Measurements from ENCODE around the gene TMEM225. TPM values are rescaled to one million over a fixed set of nuclear protein-coding genes. Genes with fewer than 3 reads are reported as not detected.
"Not testable (repeated sequence)": the region's sequence is repeated elsewhere in the genome, so short reads cannot be mapped to it uniquely, and the experiment has no call there.

TMEM225 gene
- polyA plus RNA-seq, 1 of the 3 experiments (the other 2 are of a cell fraction) = not detected

GRCh38 chr11:123865293-123865692 is 20.2 kb downstream of the TMEM225 start:
- H3K4me3 ChIP-seq (ENCODE audit: low read depth in 2 of 2, low read length in 1 of 2); H3K27ac ChIP-seq (ENCODE audit: low read depth in 2 of 2, low read length in 1 of 2); POLR2A ChIA-PET; H3K4me2 ChIP-seq; H3K79me2 ChIP-seq (ENCODE audit: insufficient read depth); H3K9ac ChIP-seq; DNase-seq; H3F3A ChIP-seq (replicated peaks; ENCODE audit: insufficient read depth); H3K36me3 ChIP-seq (replicated peaks in 1 of 2; ENCODE audit: control insufficient read depth in 1 of 2, insufficient read depth in 2 of 2, low read length in 1 of 2); H2AFZ ChIP-seq (ENCODE audit: low read depth); H3K9me2 ChIP-seq; H4K20me1 ChIP-seq (ENCODE audit: insufficient read depth); H3K4me1 ChIP-seq (ENCODE audit: control insufficient read depth in 1 of 2, insufficient read depth in 2 of 2, low read depth in 1 of 2, low read length in 1 of 2); H3K9me3 ChIP-seq; H3K27me3 ChIP-seq (ENCODE audit: insufficient read depth): not testable (repeated sequence)
- CTCF ChIA-PET = interaction anchor here (0.6 kb wide), 1 partner anchor 99 kb away, joined by 3 read pairs; no protein-coding TSS in a partner anchor
- 7% methylated on average over 7 of the region's 7 CpGs for WGBS (ENCODE audit: low lambda C conversion rate)

- Histone ChIP-seq H3F3A (replicated peaks; ENCODE audit: insufficient read depth) (no peaks in the 10 kb centered on the region), H3K9ac (no peak overlapping the region), H3K27me3 (ENCODE audit: insufficient read depth) (no peaks in the 10 kb centered on the region), H3K9me3 (no peaks in the 10 kb centered on the region), H3K27ac (ENCODE audit: low read depth in 2 of 2, low read length in 1 of 2) (no peak overlapping the region), H3K79me2 (ENCODE audit: insufficient read depth) (no peaks in the 10 kb centered on the region), H3K9me2 (no peaks in the 10 kb centered on the region), H3K4me2 (no peak overlapping the region), H4K20me1 (ENCODE audit: insufficient read depth) (no peaks in the 10 kb centered on the region), H3K4me1 (ENCODE audit: control insufficient read depth in 1 of 2, insufficient read depth in 2 of 2, low read depth in 1 of 2, low read length in 1 of 2) (no peaks in the 10 kb centered on the region), H3K36me3 (replicated peaks in 1 of 2; ENCODE audit: control insufficient read depth in 1 of 2, insufficient read depth in 2 of 2, low read length in 1 of 2) (no peaks in the 10 kb centered on the region), H3K4me3 (ENCODE audit: low read depth in 2 of 2, low read length in 1 of 2) (no peak overlapping the region), H2AFZ (ENCODE audit: low read depth) (no peak overlapping the region)
- no peak for TF ChIP-seq EZH2phosphoT487 (IDR thresholded peaks at IDR 0.05; ENCODE audit: borderline replicate concordance, low read depth)
- TF ChIP-seq REST (IDR thresholded peaks at IDR 0.05; ENCODE audit: low read depth, low read length) = no peak
- TF ChIP-seq MXI1 (IDR thresholded peaks at IDR 0.05; ENCODE audit: low read depth, low read length) = no peak
- no peak for TF ChIP-seq NFIC (IDR thresholded peaks at IDR 0.05; ENCODE audit: borderline replicate concordance)
- no peak for TF ChIP-seq PBX3 (IDR thresholded peaks at IDR 0.05)
- no peak for TF ChIP-seq FOXJ3 (CRISPR knock-in tag; IDR thresholded peaks at IDR 0.05)
- no peak for TF ChIP-seq CTCF (IDR thresholded peaks at IDR 0.05)
- no peak for TF ChIP-seq RAD21 (IDR thresholded peaks at IDR 0.05; ENCODE audit: low read length)
- no peak for TF ChIP-seq POLR2AphosphoS5 (IDR thresholded peaks at IDR 0.05; ENCODE audit: low read depth, low read length)
- TF ChIP-seq TEAD4 (IDR thresholded peaks at IDR 0.05; ENCODE audit: borderline replicate concordance, insufficient read depth) = no peak
- no peak for TF ChIP-seq IRF3 (IDR thresholded peaks at IDR 0.05; ENCODE audit: low read depth, low read length)
- no peak for TF ChIP-seq MAX (IDR thresholded peaks at IDR 0.05; ENCODE audit: low read depth)
- no peak for TF ChIP-seq SIN3A (IDR thresholded peaks at IDR 0.05; ENCODE audit: borderline replicate concordance, low read depth, low read length)
- CTCF ChIA-PET = no interaction called here
- DNase-seq = no peak
- POLR2A ChIA-PET = no interaction called here
- WGBS (ENCODE audit: low lambda C conversion rate) = 2% methylated on average over 2 of the region's 2 CpGs
Measured at GRCh38 chr11:123859731-123860130, 25.7 kb downstream of the TMEM225 start.
